Measurements from ENCODE around the gene ATG2B. TPM values are rescaled to one million over a fixed set of nuclear protein-coding genes. Genes with fewer than 3 reads are reported as not detected.

The ATG2B gene
- total RNA-seq, 1 donor from 2014 or later: 14.1 TPM

GRCh38 chr14:96272777-96273473 is 90.2 kb downstream of the ATG2B start:
- TF ChIP-seq, protein P1, sequence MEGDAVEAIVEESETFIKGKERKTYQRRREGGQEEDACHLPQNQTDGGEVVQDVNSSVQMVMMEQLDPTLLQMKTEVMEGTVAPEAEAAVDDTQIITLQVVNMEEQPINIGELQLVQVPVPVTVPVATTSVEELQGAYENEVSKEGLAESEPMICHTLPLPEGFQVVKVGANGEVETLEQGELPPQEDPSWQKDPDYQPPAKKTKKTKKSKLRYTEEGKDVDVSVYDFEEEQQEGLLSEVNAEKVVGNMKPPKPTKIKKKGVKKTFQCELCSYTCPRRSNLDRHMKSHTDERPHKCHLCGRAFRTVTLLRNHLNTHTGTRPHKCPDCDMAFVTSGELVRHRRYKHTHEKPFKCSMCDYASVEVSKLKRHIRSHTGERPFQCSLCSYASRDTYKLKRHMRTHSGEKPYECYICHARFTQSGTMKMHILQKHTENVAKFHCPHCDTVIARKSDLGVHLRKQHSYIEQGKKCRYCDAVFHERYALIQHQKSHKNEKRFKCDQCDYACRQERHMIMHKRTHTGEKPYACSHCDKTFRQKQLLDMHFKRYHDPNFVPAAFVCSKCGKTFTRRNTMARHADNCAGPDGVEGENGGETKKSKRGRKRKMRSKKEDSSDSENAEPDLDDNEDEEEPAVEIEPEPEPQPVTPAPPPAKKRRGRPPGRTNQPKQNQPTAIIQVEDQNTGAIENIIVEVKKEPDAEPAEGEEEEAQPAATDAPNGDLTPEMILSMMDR (IDR thresholded peaks at IDR 0.05; ENCODE audit: unreplicated experiment): no peak
- H3K36me3 Mint-ChIP-seq (ENCODE audit: low read depth, unreplicated experiment): peaks cover 3% of the 10 kb centered on the region
- H3K27me3 Mint-ChIP-seq (ENCODE audit: unreplicated experiment): peaks cover 2% of the 10 kb centered on the region
- DNase-seq (ENCODE audit: low spot score): no peak
- no peak overlapping the region for H3K4me3 Mint-ChIP-seq (ENCODE audit: unreplicated experiment)
- no peaks in the 10 kb centered on the region for H3K9me3 Mint-ChIP-seq (ENCODE audit: unreplicated experiment)
- H3K27ac Mint-ChIP-seq (ENCODE audit: unreplicated experiment): no peak overlapping the region
- H3K4me1 Mint-ChIP-seq (ENCODE audit: unreplicated experiment): no peaks in the 10 kb centered on the region

DNA sequence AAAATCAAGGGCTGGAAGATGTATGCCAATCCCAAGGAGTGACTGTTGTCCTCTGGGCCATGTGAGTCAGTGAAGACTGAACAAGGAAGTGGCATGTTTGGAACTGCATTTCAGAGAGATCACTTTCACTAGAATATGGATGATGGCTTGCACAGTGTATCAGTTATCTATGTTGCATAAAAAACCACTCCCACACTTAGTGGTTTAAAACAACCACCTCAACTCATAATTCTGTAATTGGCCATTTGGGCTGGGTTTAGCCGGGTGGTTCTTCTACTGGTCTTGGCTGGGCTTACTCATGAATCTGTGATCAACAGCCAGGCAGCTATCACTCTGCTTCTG is 91.7 kb downstream of the ATG2B start:
- peaks cover 4% of the 10 kb centered on the region for H3K27me3 Mint-ChIP-seq (ENCODE audit: unreplicated experiment)
- no peaks in the 10 kb centered on the region for H3K9me3 Mint-ChIP-seq (ENCODE audit: unreplicated experiment)
- no peaks in the 10 kb centered on the region for H3K4me1 Mint-ChIP-seq (ENCODE audit: unreplicated experiment)
- no peak overlapping the region for H3K4me3 Mint-ChIP-seq (ENCODE audit: unreplicated experiment)
- TF ChIP-seq, protein P1 (IDR thresholded peaks at IDR 0.05; ENCODE audit: unreplicated experiment): no peak
- no peaks in the 10 kb centered on the region for H3K36me3 Mint-ChIP-seq (ENCODE audit: low read depth, unreplicated experiment)
- DNase-seq (ENCODE audit: low spot score): no peak
- no peak overlapping the region for H3K27ac Mint-ChIP-seq (ENCODE audit: unreplicated experiment)

GRCh38 chr14:96270565-96271420 is 92.3 kb downstream of the ATG2B start:
- no peaks in the 10 kb centered on the region for H3K36me3 Mint-ChIP-seq (ENCODE audit: low read depth, unreplicated experiment)
- H3K4me1 Mint-ChIP-seq (ENCODE audit: unreplicated experiment): no peaks in the 10 kb centered on the region
- TF ChIP-seq, protein P1 (IDR thresholded peaks at IDR 0.05; ENCODE audit: unreplicated experiment): no peak
- H3K27ac Mint-ChIP-seq (ENCODE audit: unreplicated experiment): no peak overlapping the region
- no peak for DNase-seq (ENCODE audit: low spot score)
- H3K27me3 Mint-ChIP-seq (ENCODE audit: unreplicated experiment): peaks cover 6% of the 10 kb centered on the region
- no peak overlapping the region for H3K4me3 Mint-ChIP-seq (ENCODE audit: unreplicated experiment)
- no peaks in the 10 kb centered on the region for H3K9me3 Mint-ChIP-seq (ENCODE audit: unreplicated experiment)

DNA sequence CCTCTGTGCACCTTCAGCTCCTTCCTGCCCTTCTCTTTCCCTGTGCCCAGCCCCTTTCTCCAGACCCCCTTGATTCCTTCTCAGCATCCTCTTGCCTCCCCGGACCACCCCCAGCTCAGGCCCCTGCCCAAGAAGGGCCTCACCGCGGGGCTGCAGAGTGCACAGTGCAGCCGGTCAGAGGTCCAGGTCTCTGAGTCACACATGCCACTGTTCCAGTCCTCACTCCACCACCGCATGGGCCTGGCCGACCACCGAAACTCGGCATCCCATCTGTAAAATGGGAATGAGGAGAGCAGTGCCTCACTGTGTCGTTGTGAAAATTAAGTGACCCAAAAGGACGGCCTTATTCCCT is 93.8 kb downstream of the ATG2B start:
- TF ChIP-seq, protein P1 (IDR thresholded peaks at IDR 0.05; ENCODE audit: unreplicated experiment): no peak
- H3K4me1 Mint-ChIP-seq (ENCODE audit: unreplicated experiment): no peaks in the 10 kb centered on the region
- H3K36me3 Mint-ChIP-seq (ENCODE audit: low read depth, unreplicated experiment): no peaks in the 10 kb centered on the region
- no peak overlapping the region for H3K27ac Mint-ChIP-seq (ENCODE audit: unreplicated experiment)
- no peak for DNase-seq (ENCODE audit: low spot score)
- no peaks in the 10 kb centered on the region for H3K9me3 Mint-ChIP-seq (ENCODE audit: unreplicated experiment)
- H3K27me3 Mint-ChIP-seq (ENCODE audit: unreplicated experiment): peaks cover 6% of the 10 kb centered on the region
- H3K4me3 Mint-ChIP-seq (ENCODE audit: unreplicated experiment): no peak overlapping the region
